Spleen (tissue), 7 donors: ENCODE data around the gene KCNC4.

Experiments used
- POLR2A ChIP-seq, 3 donors: fragments of 450-650 bp; IDR thresholded peaks; one replicate each; pipeline ENCODE4 v1.5.1; 2017; ENCODE audit warnings: antibody characterized with exemption in 3 of 3, mild to moderate bottlenecking in 1 of 3
- POLR2AphosphoS5 ChIP-seq, 3 donors: sonication (generic); formaldehyde crosslinking; IDR thresholded peaks; one replicate each; pipeline ENCODE4 v1.5.1; 2017; ENCODE audit warnings: antibody characterized with exemption in 3 of 3
- TF ChIP-seq, protein P1 (sequence below), 11 experiments: fragments of 200-600 bp in 7 of 11; fragments of 450-650 bp in 4 of 11; sonication (generic) in 4 of 11; IDR thresholded peaks in 8 of 11; conservative IDR thresholded peaks in 3 of 11; 1 replicate in 7 of 11; 2 replicates in 4 of 11; pipeline versions ENCODE4 v1.4.0 to v1.8.0; 2016 to 2021; ENCODE audit warnings: antibody characterized with exemption in 11 of 11, inconsistent platforms in 4 of 11, mild to moderate bottlenecking in 1 of 11
- donor health status: DM: no; HTN: no; CAD: no; lungs with moderate emphysema.
- donor health status: DM: no; HTN: no; CAD: no.
- donor health status: DM: no; HTN: no; CAD: no.

DNA sequence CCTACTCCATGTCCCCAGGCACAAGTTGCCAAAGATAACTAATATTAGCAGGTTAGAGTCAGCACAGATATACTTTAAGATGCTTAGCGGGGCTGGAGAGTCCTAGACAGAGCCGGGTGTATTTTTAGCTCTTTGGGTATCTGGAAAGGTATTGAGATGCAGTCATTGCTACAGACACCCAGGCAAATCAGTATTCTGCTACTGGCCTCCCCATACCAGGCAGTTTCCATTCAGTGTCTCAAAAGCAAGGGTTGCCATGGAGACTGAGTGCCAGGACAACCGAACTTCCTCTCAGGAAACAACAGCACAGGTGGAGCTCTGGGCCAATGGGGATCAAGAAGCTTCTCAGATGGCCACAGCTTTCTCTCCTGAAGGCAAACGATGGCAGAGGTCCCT is 45.3 kb downstream of the KCNC4 start:
- TF ChIP-seq POLR2A (IDR thresholded peaks at IDR 0.05) (no peak), POLR2AphosphoS5 (IDR thresholded peaks at IDR 0.05) (no peak)
- TF ChIP-seq, protein P1, sequence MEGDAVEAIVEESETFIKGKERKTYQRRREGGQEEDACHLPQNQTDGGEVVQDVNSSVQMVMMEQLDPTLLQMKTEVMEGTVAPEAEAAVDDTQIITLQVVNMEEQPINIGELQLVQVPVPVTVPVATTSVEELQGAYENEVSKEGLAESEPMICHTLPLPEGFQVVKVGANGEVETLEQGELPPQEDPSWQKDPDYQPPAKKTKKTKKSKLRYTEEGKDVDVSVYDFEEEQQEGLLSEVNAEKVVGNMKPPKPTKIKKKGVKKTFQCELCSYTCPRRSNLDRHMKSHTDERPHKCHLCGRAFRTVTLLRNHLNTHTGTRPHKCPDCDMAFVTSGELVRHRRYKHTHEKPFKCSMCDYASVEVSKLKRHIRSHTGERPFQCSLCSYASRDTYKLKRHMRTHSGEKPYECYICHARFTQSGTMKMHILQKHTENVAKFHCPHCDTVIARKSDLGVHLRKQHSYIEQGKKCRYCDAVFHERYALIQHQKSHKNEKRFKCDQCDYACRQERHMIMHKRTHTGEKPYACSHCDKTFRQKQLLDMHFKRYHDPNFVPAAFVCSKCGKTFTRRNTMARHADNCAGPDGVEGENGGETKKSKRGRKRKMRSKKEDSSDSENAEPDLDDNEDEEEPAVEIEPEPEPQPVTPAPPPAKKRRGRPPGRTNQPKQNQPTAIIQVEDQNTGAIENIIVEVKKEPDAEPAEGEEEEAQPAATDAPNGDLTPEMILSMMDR (IDR thresholded peaks at IDR 0.05 in 8 of 11, conservative IDR thresholded peaks at IDR 0.05 in 3 of 11) = no peak
